ENCODE measurements around the gene PER3. TPM values are rescaled to one million over a fixed set of nuclear protein-coding genes. Genes with fewer than 3 reads are reported as not detected.

PER3 gene
- total RNA-seq, 2 experiments from 2014 or later: 2.3 to 2.5 TPM

- H3K9me3 Mint-ChIP-seq (ENCODE audit: low read depth): peaks cover 5% of the 10 kb centered on the region
- peak; percentile 70 for ATAC-seq
- intact Hi-C loops (cut with DNase I, micrococcal nuclease): loop anchor here (1.0 to 10.0 kb wide), 2 partner anchors 94 to 536 kb away; no protein-coding TSS in a partner anchor
Observed at GRCh38 chr1:7808253-7808844, 24.3 kb downstream of the PER3 start.

GRCh38 chr1:7809742-7810141 is 25.7 kb downstream of the PER3 start:
- DNase-seq: no peak
- Mint-ChIP-seq H3K27me3 (no peaks in the 10 kb centered on the region), H3K4me1 (no peaks in the 10 kb centered on the region), H3K27ac (no peak overlapping the region), H3K36me3 (ENCODE audit: low read depth) (peaks cover 30% of the 10 kb centered on the region), H3K4me3 (no peak overlapping the region), H3K9me3 (ENCODE audit: low read depth) (peaks cover 14% of the 10 kb centered on the region)
- CTCF ChIA-PET: interaction anchor here (0.6 to 0.8 kb wide), 2 partner anchors 131 to 515 kb away, joined by 3 read pairs; partner anchors contain the start of gene TNFRSF9
- intact Hi-C loops (cut with DNase I, micrococcal nuclease): loop anchor here in 1 of 2 experiments (10.0 kb wide), 1 partner anchor 535 kb away; no protein-coding TSS in a partner anchor
- no peak for ATAC-seq
- POLR2A ChIA-PET: no interaction called here

More at GRCh38 chr1:7808253-7808844, 24.3 kb downstream of the PER3 start:
- Mint-ChIP-seq H3K4me3 (no peak overlapping the region), H3K27ac (no peak overlapping the region), H3K27me3 (no peaks in the 10 kb centered on the region), H3K36me3 (ENCODE audit: low read depth) (peaks cover 21% of the 10 kb centered on the region), H3K4me1 (no peaks in the 10 kb centered on the region)
- no peak for DNase-seq
- POLR2A ChIA-PET: no interaction called here
- CTCF ChIA-PET: interaction anchor here (0.6 to 1.6 kb wide), 13 partner anchors 9 to 171 kb away, joined by 3 to 8 read pairs (median 5); no protein-coding TSS in a partner anchor

DNA sequence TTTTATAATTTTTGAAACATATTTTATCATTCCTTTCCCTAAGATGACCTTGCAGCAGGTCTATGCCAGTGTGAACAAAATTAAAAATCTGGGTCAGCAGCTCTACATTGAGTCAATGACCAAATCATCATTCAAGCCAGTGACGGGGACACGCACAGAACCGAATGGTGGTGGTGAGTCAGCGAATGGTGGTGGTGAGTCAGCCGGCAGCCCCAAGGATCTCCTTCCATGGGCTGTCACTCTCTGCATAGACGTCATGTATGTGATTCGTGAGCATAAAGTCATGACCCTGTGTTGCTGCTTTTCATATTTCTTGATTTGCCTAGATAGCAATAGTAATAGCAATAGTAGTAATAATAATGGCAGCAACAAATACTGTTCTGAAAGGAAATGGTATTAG is 26.3 kb downstream of the PER3 start:
- no peak overlapping the region for H3K27ac Mint-ChIP-seq
- POLR2A ChIA-PET: no interaction called here
- no peak overlapping the region for H3K4me3 Mint-ChIP-seq
- ATAC-seq: peak; percentile 55
- intact Hi-C loops (cut with DNase I, micrococcal nuclease): no loop called here
- CTCF ChIA-PET: interaction anchor here (0.5 to 0.6 kb wide), 2 partner anchors 10 to 130 kb away, joined by 3 to 5 read pairs; partner anchors contain the start of gene TNFRSF9
- H3K9me3 Mint-ChIP-seq (ENCODE audit: low read depth): peaks cover 14% of the 10 kb centered on the region
- H3K36me3 Mint-ChIP-seq (ENCODE audit: low read depth): peaks cover 25% of the 10 kb centered on the region
- no peaks in the 10 kb centered on the region for H3K4me1 Mint-ChIP-seq
- H3K27me3 Mint-ChIP-seq: no peaks in the 10 kb centered on the region
- peak; percentile 59 for DNase-seq

GRCh38 chr1:7811476-7811875 is 27.4 kb downstream of the PER3 start:
- intact Hi-C loops (cut with DNase I, micrococcal nuclease): no loop called here

GRCh38 chr1:7813677-7814373 is 29.7 kb downstream of the PER3 start:
- peaks cover 23% of the 10 kb centered on the region for H3K36me3 Mint-ChIP-seq (ENCODE audit: low read depth)
- no peaks in the 10 kb centered on the region for H3K27me3 Mint-ChIP-seq
- H3K4me3 Mint-ChIP-seq: no peak overlapping the region
- ATAC-seq: no peak
- intact Hi-C loops (cut with DNase I, micrococcal nuclease): no loop called here
- H3K4me1 Mint-ChIP-seq: no peaks in the 10 kb centered on the region
- CTCF ChIA-PET: interaction anchor here (1.4 kb wide), 1 partner anchor 10 kb away, joined by 4 read pairs; no protein-coding TSS in a partner anchor
- POLR2A ChIA-PET: no interaction called here
- DNase-seq: no peak
- peaks cover 14% of the 10 kb centered on the region for H3K9me3 Mint-ChIP-seq (ENCODE audit: low read depth)
- no peak overlapping the region for H3K27ac Mint-ChIP-seq

More at GRCh38 chr1:7811476-7811875, 27.4 kb downstream of the PER3 start:
- Mint-ChIP-seq H3K27me3 (no peaks in the 10 kb centered on the region), H3K27ac (no peak overlapping the region), H3K4me3 (no peak overlapping the region), H3K9me3 (ENCODE audit: low read depth) (peaks cover 14% of the 10 kb centered on the region), H3K36me3 (ENCODE audit: low read depth) (peaks cover 23% of the 10 kb centered on the region), H3K4me1 (no peaks in the 10 kb centered on the region)
- POLR2A ChIA-PET: no interaction called here
- ATAC-seq (no peak), DNase-seq (no peak)
- CTCF ChIA-PET: interaction anchor here (1.4 to 1.9 kb wide), 4 partner anchors 10 to 59 kb away, joined by 3 to 5 read pairs (median 5); no protein-coding TSS in a partner anchor

DNA sequence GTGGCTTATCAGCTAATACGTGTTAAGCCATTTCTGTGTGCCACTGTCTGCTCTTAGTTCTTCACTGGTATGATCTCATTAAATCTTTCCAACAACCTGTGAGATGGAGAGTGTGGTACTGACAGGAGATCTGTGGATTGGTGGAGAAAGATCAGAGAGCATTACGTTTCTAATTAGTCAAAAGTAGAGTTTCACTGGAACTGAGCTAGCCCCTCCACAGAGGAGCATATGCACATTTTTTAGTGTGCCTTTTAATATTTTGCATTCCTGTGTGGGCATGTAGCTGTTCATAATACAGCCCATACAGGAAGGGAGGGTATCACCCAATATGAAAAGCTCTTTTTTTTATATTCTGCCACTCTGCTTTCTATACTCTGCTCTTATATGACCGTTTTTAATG is 37.2 kb downstream of the PER3 start:
- H3K27ac Mint-ChIP-seq: no peak overlapping the region
- no peak overlapping the region for H3K4me3 Mint-ChIP-seq
- intact Hi-C loops (cut with DNase I, micrococcal nuclease): no loop called here
- no peaks in the 10 kb centered on the region for H3K9me3 Mint-ChIP-seq (ENCODE audit: low read depth)
- H3K36me3 Mint-ChIP-seq (ENCODE audit: low read depth): peaks cover 9% of the 10 kb centered on the region
- peaks cover 3% of the 10 kb centered on the region for H3K4me1 Mint-ChIP-seq
- POLR2A ChIA-PET: no interaction called here
- DNase-seq: no peak
- CTCF ChIA-PET: interaction anchor here (0.7 to 1.5 kb wide), 4 partner anchors 10 to 71 kb away, joined by 3 to 5 read pairs (median 4); no protein-coding TSS in a partner anchor
- peak; percentile 30 for ATAC-seq
- H3K27me3 Mint-ChIP-seq: no peaks in the 10 kb centered on the region

GRCh38 chr1:7824701-7825100 is 40.6 kb downstream of the PER3 start:
- POLR2A ChIA-PET: no interaction called here
- CTCF ChIA-PET: interaction anchor here (1.1 to 1.5 kb wide), 2 partner anchors 8 to 16 kb away, joined by 3 to 5 read pairs; no protein-coding TSS in a partner anchor
- Mint-ChIP-seq H3K4me1 (peaks cover 4% of the 10 kb centered on the region), H3K9me3 (ENCODE audit: low read depth) (no peaks in the 10 kb centered on the region), H3K27me3 (no peaks in the 10 kb centered on the region), H3K36me3 (ENCODE audit: low read depth) (peaks cover 13% of the 10 kb centered on the region), H3K27ac (no peak overlapping the region), H3K4me3 (no peak overlapping the region)
- no peak for ATAC-seq
- intact Hi-C loops (cut with DNase I, micrococcal nuclease): no loop called here
- DNase-seq: no peak

DNA sequence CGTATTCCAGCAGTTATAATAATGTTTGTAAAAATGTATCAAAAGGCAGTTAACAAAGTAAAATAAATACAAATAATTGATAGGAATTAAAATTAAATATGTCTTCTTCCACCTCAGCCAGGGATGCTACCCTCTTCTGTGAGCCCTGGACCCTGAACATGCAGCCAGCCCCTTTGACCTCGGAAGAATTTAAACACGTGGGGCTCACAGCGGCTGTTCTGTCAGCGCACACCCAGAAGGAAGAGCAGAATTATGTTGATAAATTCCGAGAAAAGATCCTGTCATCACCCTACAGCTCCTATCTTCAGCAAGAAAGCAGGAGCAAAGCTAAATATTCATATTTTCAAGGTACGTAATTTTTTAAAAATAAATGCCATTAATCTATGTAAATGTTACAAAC is 42.3 kb downstream of the PER3 start:
- H3K27me3 Mint-ChIP-seq: no peaks in the 10 kb centered on the region
- peak overlapping the region; percentile 75 for H3K4me3 Mint-ChIP-seq
- no peak overlapping the region for H3K27ac Mint-ChIP-seq
- intact Hi-C loops (cut with DNase I, micrococcal nuclease): no loop called here
- H3K9me3 Mint-ChIP-seq (ENCODE audit: low read depth): no peaks in the 10 kb centered on the region
- H3K4me1 Mint-ChIP-seq: peaks cover 2% of the 10 kb centered on the region
- POLR2A ChIA-PET: no interaction called here
- DNase-seq (no peak), ATAC-seq (no peak)
- H3K36me3 Mint-ChIP-seq (ENCODE audit: low read depth): peaks cover 5% of the 10 kb centered on the region
- CTCF ChIA-PET: interaction anchor here (0.6 to 1.4 kb wide), 3 partner anchors 8 to 350 kb away, joined by 3 to 4 read pairs (median 3); no protein-coding TSS in a partner anchor

- Mint-ChIP-seq H3K9me3 (ENCODE audit: low read depth) (no peaks in the 10 kb centered on the region), H3K4me1 (peaks cover 2% of the 10 kb centered on the region), H3K4me3 (peak overlapping the region; percentile 75), H3K27ac (peak overlapping the region; percentile 86), H3K27me3 (no peaks in the 10 kb centered on the region), H3K36me3 (ENCODE audit: low read depth) (peaks cover 5% of the 10 kb centered on the region)
- intact Hi-C loops (cut with DNase I, micrococcal nuclease): no loop called here
- POLR2A ChIA-PET: no interaction called here
- CTCF ChIA-PET: interaction anchor here (0.6 to 1.6 kb wide), 6 partner anchors 9 to 1336 kb away, joined by 3 to 5 read pairs (median 4); no protein-coding TSS in a partner anchor
- DNase-seq: peak; percentile 35
- peak; percentile 36 for ATAC-seq
Observed at GRCh38 chr1:7827126-7827955, 43.2 kb downstream of the PER3 start.

- Mint-ChIP-seq H3K27me3 (no peaks in the 10 kb centered on the region), H3K4me3 (no peak overlapping the region), H3K9me3 (ENCODE audit: low read depth) (no peaks in the 10 kb centered on the region), H3K36me3 (ENCODE audit: low read depth) (peaks cover 15% of the 10 kb centered on the region), H3K4me1 (peaks cover 2% of the 10 kb centered on the region), H3K27ac (no peak overlapping the region)
- no peak for ATAC-seq
- ChIA-PET POLR2A (no interaction called here), CTCF (no interaction called here)
- DNase-seq: no peak
- intact Hi-C loops (cut with DNase I, micrococcal nuclease): no loop called here
Observed at GRCh38 chr1:7831458-7831857, 47.4 kb downstream of the PER3 start.

DNA sequence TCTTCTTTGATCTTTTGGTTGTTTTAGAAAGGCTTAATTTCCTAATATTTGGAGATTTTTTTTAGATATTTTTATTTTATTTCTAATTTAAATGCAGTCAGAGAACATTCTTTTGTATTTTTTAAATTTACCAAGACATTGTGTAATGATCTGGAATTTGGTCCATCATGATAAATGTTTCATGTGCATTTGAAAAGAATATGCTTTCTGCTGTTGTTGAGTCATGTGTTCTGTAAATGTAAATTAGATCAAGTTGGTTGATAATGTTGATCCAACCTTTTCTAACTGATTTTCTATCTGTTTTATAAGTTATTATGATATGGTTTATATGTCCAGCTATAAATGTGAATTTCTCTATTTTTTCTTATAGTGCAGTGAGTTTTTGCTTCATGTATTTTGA is 48.9 kb downstream of the PER3 start:
- no peak for DNase-seq
- Mint-ChIP-seq H3K4me1 (peaks cover 2% of the 10 kb centered on the region), H3K27ac (no peak overlapping the region), H3K27me3 (no peaks in the 10 kb centered on the region), H3K4me3 (no peak overlapping the region), H3K9me3 (ENCODE audit: low read depth) (peaks cover 2% of the 10 kb centered on the region), H3K36me3 (ENCODE audit: low read depth) (peaks cover 22% of the 10 kb centered on the region)
- intact Hi-C loops (cut with DNase I, micrococcal nuclease): no loop called here
- no peak for ATAC-seq
- CTCF ChIA-PET: interaction anchor here (1.2 to 1.4 kb wide), 2 partner anchors 9 to 25 kb away, joined by 5 read pairs; no protein-coding TSS in a partner anchor
- POLR2A ChIA-PET: no interaction called here

Data from activated CD4-positive, alpha-beta T cell treated with anti-CD3 and anti-CD28 coated beads for 36 hours (primary cell).